Osteoblast (primary cell): ENCODE results near the gene MISP3. TPM values are rescaled to one million over a fixed set of nuclear protein-coding genes. Genes with fewer than 3 reads are reported as not detected.

Experiments
- DNase-seq: peaks from one replicate; pipeline ENCODE4 v3.0.0; 2011; ENCODE audit warnings: low spot score, mixed read lengths; ENCODE audit not compliant: insufficient read length; ENCODE audit errors: missing footprints
- H2AFZ ChIP-seq: 2 replicates; pipeline ENCODE4 v1.6.0; 2011; ENCODE audit warnings: mild to moderate bottlenecking, low read length
- H3K27ac ChIP-seq: 2 replicates; pipeline ENCODE4 v1.5.1; 2011; ENCODE audit warnings: mild to moderate bottlenecking, low read depth, low read length, moderate library complexity
- H3K27me3 ChIP-seq: 2 replicates; pipeline ENCODE4 v1.6.0; 2012; ENCODE audit warnings: mild to moderate bottlenecking, control low read depth, inconsistent platforms, low read length, moderate library complexity; ENCODE audit not compliant: insufficient read depth
- H3K36me3 ChIP-seq: 2 replicates; pipeline ENCODE4 v1.5.1; 2011; ENCODE audit warnings: mild to moderate bottlenecking, low read length, control low read depth, moderate library complexity; ENCODE audit not compliant: insufficient read depth
- H3K4me1 ChIP-seq: 2 replicates; pipeline ENCODE4 v1.5.1; 2011; ENCODE audit warnings: mild to moderate bottlenecking, low read length, control low read depth, moderate library complexity; ENCODE audit not compliant: insufficient read depth
- H3K4me2 ChIP-seq: 2 replicates; pipeline ENCODE4 v1.6.0; 2011; ENCODE audit warnings: mild to moderate bottlenecking, low read length; ENCODE audit not compliant: insufficient read depth
- H3K4me3 ChIP-seq: fragments of 200-600 bp; sonication (generic); 3 replicates; pipeline ENCODE4 v1.5.1; 2012; ENCODE audit warnings: mild to moderate bottlenecking, low read length, inconsistent platforms; ENCODE audit not compliant: insufficient read depth
- H3K79me2 ChIP-seq: 2 replicates; pipeline ENCODE4 v1.6.0; 2012; ENCODE audit warnings: mild to moderate bottlenecking, low read length, control low read depth, inconsistent platforms; ENCODE audit not compliant: insufficient read depth
- H3K9me3 ChIP-seq: 2 replicates; pipeline ENCODE4 v1.5.1; 2011; ENCODE audit warnings: low read depth, low read length, control low read depth
- H4K20me1 ChIP-seq: 2 replicates; pipeline ENCODE4 v1.6.0; 2012; ENCODE audit warnings: mild to moderate bottlenecking, low read length, control low read depth; ENCODE audit not compliant: insufficient read depth
- total RNA-seq: library from RNA; depleted of rRNA; stranded (reverse); fragments of >200 nt; gene quantifications from 2 replicates; pipeline ENCODE4 v1.2.3, GENCODE V29; 2012
- TF ChIP-seq, protein P1 (sequence below): IDR thresholded peaks from 2 replicates; pipeline ENCODE4 v1.5.1; 2011; ENCODE audit warnings: mild to moderate bottlenecking, low read depth, low read length, moderate library complexity; ENCODE audit errors: extremely low read depth

MISP3 gene
- total RNA-seq, 1 donor = 1.1 TPM

DNA sequence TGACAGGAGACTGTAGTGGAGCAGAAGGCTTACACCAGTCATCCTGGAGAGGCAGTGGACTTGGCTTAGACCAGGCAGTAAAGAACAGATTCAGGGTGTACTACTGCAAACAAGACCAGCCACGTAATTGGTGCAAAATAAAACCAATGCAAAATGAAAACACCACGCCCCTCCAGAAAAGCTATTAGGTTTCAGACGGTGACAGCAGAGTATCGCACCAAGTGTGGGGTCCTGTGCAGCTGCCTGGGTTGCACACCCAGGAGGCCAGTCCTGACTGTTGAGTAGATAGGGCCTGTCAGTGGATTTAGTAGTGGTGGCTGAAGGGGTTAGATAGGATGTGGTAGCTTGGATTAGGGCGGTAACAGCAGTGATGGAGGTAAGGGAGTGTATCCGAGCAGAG, 50.3 kb downstream of the MISP3 start:
- H3K4me1 ChIP-seq = peaks cover 15% of the 10 kb centered on the region
- DNase-seq = no peak
- no peaks in the 10 kb centered on the region for H3K27me3 ChIP-seq
- H3K4me3 ChIP-seq = no peak overlapping the region
- TF ChIP-seq, protein P1, sequence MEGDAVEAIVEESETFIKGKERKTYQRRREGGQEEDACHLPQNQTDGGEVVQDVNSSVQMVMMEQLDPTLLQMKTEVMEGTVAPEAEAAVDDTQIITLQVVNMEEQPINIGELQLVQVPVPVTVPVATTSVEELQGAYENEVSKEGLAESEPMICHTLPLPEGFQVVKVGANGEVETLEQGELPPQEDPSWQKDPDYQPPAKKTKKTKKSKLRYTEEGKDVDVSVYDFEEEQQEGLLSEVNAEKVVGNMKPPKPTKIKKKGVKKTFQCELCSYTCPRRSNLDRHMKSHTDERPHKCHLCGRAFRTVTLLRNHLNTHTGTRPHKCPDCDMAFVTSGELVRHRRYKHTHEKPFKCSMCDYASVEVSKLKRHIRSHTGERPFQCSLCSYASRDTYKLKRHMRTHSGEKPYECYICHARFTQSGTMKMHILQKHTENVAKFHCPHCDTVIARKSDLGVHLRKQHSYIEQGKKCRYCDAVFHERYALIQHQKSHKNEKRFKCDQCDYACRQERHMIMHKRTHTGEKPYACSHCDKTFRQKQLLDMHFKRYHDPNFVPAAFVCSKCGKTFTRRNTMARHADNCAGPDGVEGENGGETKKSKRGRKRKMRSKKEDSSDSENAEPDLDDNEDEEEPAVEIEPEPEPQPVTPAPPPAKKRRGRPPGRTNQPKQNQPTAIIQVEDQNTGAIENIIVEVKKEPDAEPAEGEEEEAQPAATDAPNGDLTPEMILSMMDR = no peak
- no peaks in the 10 kb centered on the region for H3K9me3 ChIP-seq
- H3K79me2 ChIP-seq = no peaks in the 10 kb centered on the region
- no peak overlapping the region for H3K27ac ChIP-seq
- H3K36me3 ChIP-seq = peaks cover 3% of the 10 kb centered on the region
- H3K4me2 ChIP-seq = no peak overlapping the region
- H2AFZ ChIP-seq = no peak overlapping the region
- no peaks in the 10 kb centered on the region for H4K20me1 ChIP-seq

Other genes starting within 250 kb of the MISP3 start
- gene NANOS3, start 195.7 kb upstream of the MISP3 start, total RNA-seq = 0.59 TPM in 1 of 2 replicates, not detected in the other
- 0.59 and 0.72 TPM in 2 replicates for gene BRME1, start 166.7 kb upstream of the MISP3 start, total RNA-seq
- 19.2 and 22.4 TPM in 2 replicates for gene CC2D1A, start 166.6 kb upstream of the MISP3 start, total RNA-seq
- 4.0 and 6.5 TPM in 2 replicates for gene PODNL1, start 134.4 kb upstream of the MISP3 start, total RNA-seq
- gene DCAF15, start 120.3 kb upstream of the MISP3 start, total RNA-seq = 11.5 and 11.9 TPM in 2 replicates
- gene RFX1, start 66.5 kb upstream of the MISP3 start, total RNA-seq = 2.4 and 2.5 TPM in 2 replicates
- gene RLN3, start 44.6 kb upstream of the MISP3 start, total RNA-seq = not detected in 2 replicates
- gene IL27RA, start 41.0 kb upstream of the MISP3 start, total RNA-seq = 1.1 and 1.2 TPM in 2 replicates
- gene PALM3, start 10.7 kb upstream of the MISP3 start, total RNA-seq = not detected in 2 replicates
- not detected in 2 replicates for gene C19orf67, start 13.0 kb downstream of the MISP3 start, total RNA-seq
- gene SAMD1, start 18.0 kb downstream of the MISP3 start, total RNA-seq = 16.2 and 27.9 TPM in 2 replicates
- gene PRKACA, start 45.0 kb downstream of the MISP3 start, total RNA-seq = 45.6 and 56.3 TPM in 2 replicates
- gene ASF1B, start 63.8 kb downstream of the MISP3 start, total RNA-seq = 1.1 and 2.7 TPM in 2 replicates
- gene ADGRL1, start 133.4 kb downstream of the MISP3 start, total RNA-seq = 2.5 and 2.9 TPM in 2 replicates